D721Med (cell line): Measurements from ENCODE around the gene FLYWCH1.

ENCODE experiments used
- DNase-seq: peaks from one replicate; pipeline ENCODE4 v3.0.0; 2011; ENCODE audit warnings: low spot score; ENCODE audit not compliant: insufficient read length
- FAIRE-seq: peaks from 2 replicates; lab custom pipeline; 2011; peaks lifted over from hg19 to GRCh38; lab: Jason Lieb, UNC
- CTCF ChIP-seq: IDR thresholded peaks from 2 replicates; pipeline ENCODE4 v1.5.1; 2012; ENCODE audit warnings: mild to moderate bottlenecking, control low read depth; ENCODE audit not compliant: insufficient read depth; ENCODE audit errors: missing control alignments

The FLYWCH1 gene

GRCh38 chr16:2955438-2955778, 43.7 kb downstream of the FLYWCH1 start:
- no peak for FAIRE-seq
- DNase-seq = no peak
- TF ChIP-seq CTCF = no peak

DNA sequence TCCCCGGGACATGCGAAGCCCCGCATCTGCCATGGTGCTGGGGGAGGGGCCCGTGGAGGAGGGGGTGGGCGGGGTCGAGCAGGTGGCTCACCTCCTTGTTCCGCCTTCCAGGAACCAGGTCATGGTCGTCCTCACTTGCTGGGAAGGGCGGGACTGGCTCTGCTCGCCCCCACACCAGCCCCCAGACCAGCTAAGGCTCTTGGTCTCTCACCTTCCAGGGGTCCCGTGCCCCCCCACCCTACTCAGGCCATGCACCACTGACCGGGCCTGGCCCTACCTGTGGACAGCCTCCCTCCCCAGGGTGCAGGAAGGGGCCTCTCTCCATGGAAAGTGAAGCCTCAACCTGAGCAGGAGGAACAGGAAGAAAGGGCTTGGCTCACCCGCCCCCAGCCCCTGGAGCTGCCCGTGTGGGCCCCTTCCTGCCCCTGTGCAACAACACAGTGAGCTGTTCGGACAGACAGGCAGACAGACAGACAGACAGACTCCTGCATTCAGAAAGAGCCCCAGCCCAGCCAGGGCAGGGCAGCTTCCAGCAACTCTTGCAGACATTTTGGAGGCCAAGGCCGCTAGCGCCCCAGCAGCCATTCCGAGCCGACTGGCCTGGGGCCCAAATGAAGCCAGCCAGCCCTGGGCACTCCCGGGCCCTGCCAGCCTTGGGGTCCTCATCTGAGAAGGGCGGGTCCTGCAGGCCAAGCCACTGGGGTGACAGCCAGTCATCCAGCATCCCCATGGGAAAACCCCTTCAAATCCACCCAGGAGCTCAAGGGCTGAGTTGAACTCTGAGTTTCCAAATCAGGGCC, 44.2 kb downstream of the FLYWCH1 start:
- no peak for DNase-seq
- FAIRE-seq = no peak
- TF ChIP-seq CTCF = no peak

- FAIRE-seq = no peak
- TF ChIP-seq CTCF = no peak
- DNase-seq = no peak
Measured at GRCh38 chr16:2956579-2956956, 44.8 kb downstream of the FLYWCH1 start.

GRCh38 chr16:2959206-2959605, 47.5 kb downstream of the FLYWCH1 start:
- no peak for TF ChIP-seq CTCF
- DNase-seq (no peak), FAIRE-seq (no peak)

- no peak for TF ChIP-seq CTCF
- FAIRE-seq (no peak), DNase-seq (no peak)
Measured at GRCh38 chr16:2960183-2961010, 48.7 kb downstream of the FLYWCH1 start.

- no peak for TF ChIP-seq CTCF
- no peak for DNase-seq
Measured at GRCh38 chr16:2962334-2963073, 50.8 kb downstream of the FLYWCH1 start.

More at GRCh38 chr16:2962334-2963073, 50.8 kb downstream of the FLYWCH1 start:
- no peak for FAIRE-seq
